Middle frontal gyrus (tissue), 1 donor: Measurements from ENCODE around the gene TKT.

ENCODE experiments used
- DNase-seq: peaks from one replicate; pipeline ENCODE4 v3.0.0-alpha.2; 2015; ENCODE audit warnings: low spot score; ENCODE audit errors: extremely low spot score

The TKT gene

DNA sequence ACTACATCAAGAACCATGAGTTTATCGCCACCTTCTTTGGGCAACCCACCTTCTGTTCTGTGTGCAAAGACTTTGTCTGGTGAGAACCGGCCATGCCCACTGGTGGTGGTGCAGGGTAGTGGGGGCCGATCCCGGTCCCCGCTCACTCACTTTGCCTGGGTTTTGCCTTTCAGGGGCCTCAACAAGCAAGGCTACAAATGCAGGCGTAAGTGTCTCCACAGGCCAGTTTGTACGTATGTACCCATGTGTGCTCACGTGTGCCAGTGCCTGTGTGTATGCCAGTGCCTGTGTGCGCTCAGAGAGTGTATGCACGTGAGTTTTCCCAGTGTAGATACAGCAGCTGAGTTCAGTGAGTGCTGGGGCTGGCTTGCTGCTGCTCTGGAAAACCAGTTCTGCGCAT is 74.3 kb downstream of the TKT start:
- DNase-seq = no peak

DNA sequence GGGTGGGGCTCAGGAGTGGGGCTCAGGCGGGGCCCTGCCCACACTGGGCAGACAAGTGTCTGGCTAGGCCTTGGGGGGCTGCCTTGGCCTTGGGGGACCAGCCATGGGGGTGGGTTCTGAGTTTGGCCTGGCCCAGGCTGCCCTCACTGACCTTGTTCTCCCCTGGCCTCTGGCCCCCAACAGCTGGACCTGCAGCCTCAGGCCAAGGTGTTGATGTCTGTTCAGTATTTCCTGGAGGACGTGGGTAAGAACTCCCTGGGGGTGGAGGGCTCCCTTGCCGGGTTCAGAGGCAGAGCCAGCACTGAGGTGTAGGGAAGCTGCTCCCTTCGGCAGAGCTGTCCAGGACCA is 74.8 kb downstream of the TKT start:
- no peak for DNase-seq

GRCh38 chr3:53180305-53181023 is 75.4 kb downstream of the TKT start:
- no peak for DNase-seq

- no peak for DNase-seq
Measured at GRCh38 chr3:53179580-53179979, 76.2 kb downstream of the TKT start.

- no peak for DNase-seq
Measured at GRCh38 chr3:53178246-53178645, 77.6 kb downstream of the TKT start.

DNA sequence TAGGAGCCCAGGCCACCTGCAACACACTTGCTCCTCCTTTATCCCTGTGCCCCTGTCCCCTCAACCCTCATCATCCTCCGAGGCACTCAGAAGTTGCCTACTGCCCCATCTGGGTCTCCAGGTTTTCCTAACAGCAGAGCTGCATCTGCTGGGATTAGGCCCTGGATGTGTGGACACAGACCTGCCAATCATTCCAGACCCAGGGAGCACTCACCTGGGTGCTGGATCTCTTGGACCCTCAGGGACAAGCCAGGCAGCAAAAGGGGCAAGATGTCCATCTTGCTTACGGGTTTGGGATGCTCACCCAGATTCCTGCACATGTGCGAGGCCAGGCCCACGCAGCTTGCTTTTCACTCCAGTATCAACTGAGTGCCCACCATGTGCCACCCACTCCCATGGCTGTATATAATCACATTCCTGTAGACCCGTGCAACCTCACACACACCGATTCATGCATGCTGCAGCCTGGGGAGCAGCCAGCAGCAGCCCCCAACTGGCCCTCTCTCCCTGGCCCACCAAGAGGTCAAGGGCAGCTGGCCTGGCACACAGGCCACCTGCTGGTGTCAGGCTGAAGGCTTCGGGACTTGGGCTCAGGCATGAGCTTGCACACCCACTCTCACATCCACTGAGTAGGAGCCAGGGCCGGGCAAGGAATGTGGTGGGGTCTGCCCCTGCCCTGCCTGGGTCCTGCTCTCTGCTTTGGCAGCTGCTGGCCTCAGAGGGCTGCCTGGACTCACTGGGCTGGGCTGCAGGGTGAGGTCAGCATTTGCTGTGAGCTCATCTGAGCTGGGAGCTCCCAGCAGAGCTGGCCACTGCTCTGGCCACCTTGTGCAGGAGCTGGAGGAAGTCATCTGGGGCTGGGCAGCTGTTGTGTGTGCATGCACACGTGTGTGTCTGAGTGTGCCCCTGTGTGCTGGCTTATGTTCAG is 79.9 kb downstream of the TKT start:
- DNase-seq = no peak
